GM12891 (cell line): ENCODE data around the gene USP20.

Experiments
- DNase-seq: peaks from one replicate; pipeline ENCODE4 v3.0.0; 2011; ENCODE audit warnings: low spot score; ENCODE audit not compliant: insufficient read length
- FAIRE-seq: peaks from 2 replicates; lab custom pipeline; 2011; peaks lifted over from hg19 to GRCh38; lab: Jason Lieb, UNC
- PAX5 ChIP-seq: IDR thresholded peaks from 2 replicates; pipeline ENCODE4 v1.6.1; 2011; ENCODE audit warnings: low read length, moderate library complexity, mild to moderate bottlenecking; ENCODE audit not compliant: insufficient read depth, severe bottlenecking
- POLR2A ChIP-seq: IDR thresholded peaks from 2 replicates; pipeline ENCODE4 v1.6.1; 2011; ENCODE audit warnings: low read depth, low read length, control low read depth
- POLR2AphosphoS5 ChIP-seq: IDR thresholded peaks from 2 replicates; pipeline ENCODE4 v1.6.1; 2011; ENCODE audit warnings: low read depth, low read length, control low read depth
- POU2F2 ChIP-seq: IDR thresholded peaks from 2 replicates; pipeline ENCODE4 v1.6.1; 2011; ENCODE audit warnings: low read depth, mild to moderate bottlenecking, control low read depth, low read length, moderate library complexity
- SPI1 ChIP-seq: IDR thresholded peaks from 2 replicates; pipeline ENCODE4 v1.6.1; 2011; ENCODE audit warnings: low read depth, low read length, control low read depth
- TAF1 ChIP-seq: IDR thresholded peaks from 2 replicates; pipeline ENCODE4 v1.6.1; 2011; ENCODE audit warnings: low read depth, low read length, control low read depth

Gene USP20

DNA sequence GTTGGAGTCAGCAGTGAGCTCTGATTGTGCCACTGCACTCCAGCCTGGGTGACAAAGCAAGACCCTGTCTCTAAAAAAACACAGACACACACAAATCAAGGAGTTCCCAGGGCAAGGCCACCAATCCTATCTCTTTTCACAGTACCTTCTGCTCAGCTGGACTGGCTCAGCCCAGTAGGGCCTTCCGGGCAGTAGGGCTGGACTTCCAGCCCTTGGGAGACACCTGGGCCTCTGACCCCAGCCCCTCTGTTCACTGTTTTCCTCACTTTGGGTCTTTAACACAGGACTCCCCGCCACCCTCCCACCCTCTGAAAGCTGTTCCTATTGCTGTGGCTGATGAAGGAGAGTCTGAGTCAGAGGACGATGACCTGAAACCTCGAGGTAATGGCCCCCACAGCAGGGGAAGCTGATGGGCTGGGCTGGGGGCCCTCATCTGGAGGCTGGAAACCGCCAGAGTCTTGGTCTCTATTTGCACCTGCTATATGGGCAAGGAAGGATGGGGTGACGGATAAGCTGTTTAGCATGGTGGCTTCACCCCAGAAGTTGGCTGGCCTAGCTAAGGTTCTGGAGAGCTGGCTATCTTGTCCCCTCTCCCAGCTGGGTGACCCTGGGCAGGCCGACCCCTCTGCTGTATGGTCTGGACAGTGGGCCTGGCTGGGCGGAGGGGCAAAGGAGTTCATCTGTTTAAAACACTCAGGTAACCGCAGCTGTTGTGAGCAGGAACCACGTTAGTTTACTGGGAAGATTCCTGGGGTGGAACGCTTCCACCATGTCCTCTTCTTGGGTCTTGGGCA is 25.6 kb downstream of the USP20 start:
- TF ChIP-seq SPI1 (no peak), TAF1 (no peak), POLR2AphosphoS5 (no peak)
- FAIRE-seq (no peak), DNase-seq (no peak)

DNA sequence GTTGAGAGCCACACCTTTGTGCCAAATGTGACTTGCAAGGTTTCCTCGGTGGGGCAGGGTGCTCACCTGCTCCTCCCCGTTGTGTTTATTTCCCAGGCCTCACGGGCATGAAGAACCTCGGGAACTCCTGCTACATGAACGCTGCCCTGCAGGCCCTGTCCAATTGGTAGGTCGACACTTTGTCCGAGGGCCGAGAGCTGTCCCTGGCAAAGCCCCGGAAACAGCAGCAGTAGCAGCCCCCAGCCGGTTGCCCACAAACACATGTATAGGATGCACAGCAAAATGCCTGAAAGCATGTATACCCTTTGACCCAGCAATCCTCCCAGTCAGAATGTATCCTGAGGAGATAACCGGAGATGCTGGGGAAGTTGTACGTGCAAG is 26.2 kb downstream of the USP20 start:
- no peak for DNase-seq

DNA sequence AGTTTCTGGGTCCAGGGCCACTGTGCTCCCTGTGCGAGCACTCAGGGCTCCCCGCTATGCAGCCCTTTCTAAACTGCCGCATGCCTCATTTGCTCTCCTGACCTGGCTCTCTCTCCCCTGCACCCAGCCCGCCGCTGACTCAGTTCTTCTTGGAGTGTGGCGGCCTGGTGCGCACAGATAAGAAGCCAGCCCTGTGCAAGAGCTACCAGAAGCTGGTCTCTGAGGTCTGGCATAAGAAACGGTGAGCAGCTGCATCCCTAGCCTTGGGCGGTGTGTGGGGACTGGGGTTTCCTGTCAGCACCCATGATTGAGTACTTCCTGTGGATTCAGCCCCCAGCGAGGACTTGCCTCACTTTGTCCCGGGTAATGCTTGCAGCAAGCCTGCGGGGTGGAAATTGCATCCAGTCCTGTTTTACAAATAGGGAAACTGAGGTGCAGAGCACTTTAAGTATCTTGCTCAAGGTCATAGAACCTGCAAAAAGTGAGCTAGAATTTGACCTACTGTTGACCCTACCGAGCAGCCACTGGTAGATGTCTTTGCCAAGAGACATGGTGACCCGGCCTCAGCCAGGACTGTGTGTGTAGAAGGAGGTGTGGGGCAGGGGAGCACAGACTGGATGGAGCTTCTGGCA is 27.9 kb downstream of the USP20 start:
- DNase-seq (no peak), FAIRE-seq (no peak)
- no peak for TF ChIP-seq TAF1
- TF ChIP-seq POLR2A = no peak
- TF ChIP-seq POU2F2 = no peak
- no peak for TF ChIP-seq POLR2AphosphoS5
- no peak for TF ChIP-seq SPI1
- no peak for TF ChIP-seq PAX5

More for the DNA sequence above, 26.2 kb downstream of the USP20 start:
- TF ChIP-seq TAF1 = no peak
- TF ChIP-seq POU2F2 = no peak
- no peak for TF ChIP-seq POLR2AphosphoS5
- TF ChIP-seq POLR2A = no peak
- TF ChIP-seq PAX5 = no peak
- TF ChIP-seq SPI1 = no peak
- no peak for FAIRE-seq

DNA sequence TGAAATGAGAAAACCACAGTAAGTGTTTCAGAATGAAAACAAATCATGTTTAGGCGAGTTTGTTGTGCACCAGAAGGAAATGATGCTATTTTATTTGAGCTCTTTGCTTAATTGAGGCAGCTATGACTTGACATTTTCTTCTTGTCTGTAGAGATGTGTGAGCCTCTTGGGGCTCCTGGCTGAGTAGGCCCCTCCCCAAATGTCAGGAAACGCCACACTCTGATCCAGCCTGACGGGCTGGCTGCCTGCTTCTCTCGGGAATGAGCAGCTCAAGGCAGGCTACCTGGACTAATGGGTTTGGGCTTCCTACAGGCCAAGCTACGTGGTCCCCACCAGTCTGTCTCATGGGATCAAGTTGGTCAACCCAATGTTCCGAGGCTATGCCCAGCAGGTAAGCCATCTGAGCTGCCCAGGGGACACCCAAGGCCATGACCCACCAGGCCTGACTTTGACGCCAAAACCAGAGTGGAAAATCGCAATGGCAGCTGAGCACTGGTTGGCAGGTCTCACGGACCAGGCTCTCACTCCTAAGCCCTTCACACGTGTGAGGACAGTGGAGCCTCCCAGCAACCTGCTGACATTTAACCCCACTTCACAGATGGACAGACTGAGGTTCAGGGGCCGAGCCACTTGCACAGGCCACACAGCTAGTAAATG is 29.9 kb downstream of the USP20 start:
- DNase-seq = no peak
- no peak for FAIRE-seq
- TF ChIP-seq POLR2A = no peak
- TF ChIP-seq POU2F2 = no peak
- TF ChIP-seq PAX5 = no peak
- no peak for TF ChIP-seq TAF1
- TF ChIP-seq SPI1 = no peak
- TF ChIP-seq POLR2AphosphoS5 = no peak

DNA sequence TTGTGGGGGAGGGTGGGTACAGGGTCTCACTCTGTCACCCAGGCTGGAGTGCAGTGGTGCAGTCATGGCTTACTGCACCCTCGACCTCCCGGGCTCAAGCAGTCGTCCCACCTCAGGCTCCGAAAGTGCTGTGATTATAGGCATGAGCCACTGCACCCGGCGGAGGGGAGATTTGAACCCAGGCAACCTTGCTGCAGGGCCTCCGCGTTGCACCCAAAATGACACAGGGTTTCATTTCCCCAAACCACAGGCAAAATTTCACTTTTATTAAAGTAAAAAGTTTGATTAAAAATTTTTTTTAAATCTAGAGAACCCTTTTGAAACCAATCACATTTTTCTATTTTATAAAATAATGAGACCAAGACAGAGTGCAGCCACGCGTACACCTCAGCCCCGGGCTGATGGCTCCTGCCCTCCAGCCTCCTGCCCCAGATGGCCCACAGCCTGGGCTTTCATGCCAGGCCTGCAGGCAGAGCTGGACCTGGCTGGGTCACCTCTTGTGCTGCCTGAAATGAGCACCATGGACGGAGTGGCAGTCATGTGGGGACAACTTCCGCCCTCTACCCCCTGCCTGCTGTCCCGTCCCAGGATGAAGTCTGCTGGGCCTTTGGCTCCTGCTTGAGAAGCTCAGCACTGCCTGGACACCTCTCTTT is 30.5 kb downstream of the USP20 start:
- DNase-seq (no peak), FAIRE-seq (no peak)
- TF ChIP-seq POLR2A (no peak), SPI1 (0 out of 2 replicates have a peak, but pooled peaks have one; percentile 35), POU2F2 (no peak), TAF1 (no peak), PAX5 (no peak), POLR2AphosphoS5 (no peak)

DNA sequence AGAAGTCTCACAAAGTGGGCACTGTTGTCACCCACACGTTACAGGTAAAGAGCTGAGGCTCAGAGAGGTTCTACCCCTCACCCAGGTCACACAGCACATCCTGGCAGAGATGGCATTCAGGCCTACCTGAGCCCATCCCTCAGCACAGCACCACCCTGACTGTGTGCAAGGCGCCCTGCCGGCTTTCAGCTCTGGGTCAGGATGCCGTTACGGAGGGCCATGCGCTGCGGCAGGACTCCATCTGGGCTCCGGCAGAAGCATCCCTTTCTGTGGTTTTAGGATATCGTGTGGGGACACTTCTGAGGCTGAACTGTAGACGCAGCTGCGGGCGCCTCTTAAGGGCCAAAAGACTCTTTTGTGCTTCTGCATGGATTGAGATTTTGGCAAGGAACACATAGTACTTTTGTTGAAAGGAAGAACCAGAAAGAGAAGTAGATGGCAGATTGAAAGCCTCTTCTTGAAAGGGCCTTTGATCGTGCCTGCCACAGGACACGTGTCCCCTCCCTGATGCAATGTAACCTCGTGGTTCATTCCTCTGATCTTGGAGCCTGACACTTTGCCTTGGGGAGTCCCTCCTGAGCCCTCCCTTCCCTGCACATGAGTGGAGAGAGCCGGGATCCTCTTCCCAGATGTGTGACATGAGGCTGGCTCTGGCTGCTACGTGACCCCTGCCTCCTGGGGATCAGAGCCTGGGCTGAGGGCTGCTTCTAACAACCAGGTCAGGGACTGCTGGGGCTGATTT is 31.3 kb downstream of the USP20 start:
- DNase-seq = no peak
- TF ChIP-seq PAX5 (no peak), POLR2AphosphoS5 (no peak), POU2F2 (no peak), TAF1 (no peak), SPI1 (no peak), POLR2A (no peak)
- no peak for FAIRE-seq

DNA sequence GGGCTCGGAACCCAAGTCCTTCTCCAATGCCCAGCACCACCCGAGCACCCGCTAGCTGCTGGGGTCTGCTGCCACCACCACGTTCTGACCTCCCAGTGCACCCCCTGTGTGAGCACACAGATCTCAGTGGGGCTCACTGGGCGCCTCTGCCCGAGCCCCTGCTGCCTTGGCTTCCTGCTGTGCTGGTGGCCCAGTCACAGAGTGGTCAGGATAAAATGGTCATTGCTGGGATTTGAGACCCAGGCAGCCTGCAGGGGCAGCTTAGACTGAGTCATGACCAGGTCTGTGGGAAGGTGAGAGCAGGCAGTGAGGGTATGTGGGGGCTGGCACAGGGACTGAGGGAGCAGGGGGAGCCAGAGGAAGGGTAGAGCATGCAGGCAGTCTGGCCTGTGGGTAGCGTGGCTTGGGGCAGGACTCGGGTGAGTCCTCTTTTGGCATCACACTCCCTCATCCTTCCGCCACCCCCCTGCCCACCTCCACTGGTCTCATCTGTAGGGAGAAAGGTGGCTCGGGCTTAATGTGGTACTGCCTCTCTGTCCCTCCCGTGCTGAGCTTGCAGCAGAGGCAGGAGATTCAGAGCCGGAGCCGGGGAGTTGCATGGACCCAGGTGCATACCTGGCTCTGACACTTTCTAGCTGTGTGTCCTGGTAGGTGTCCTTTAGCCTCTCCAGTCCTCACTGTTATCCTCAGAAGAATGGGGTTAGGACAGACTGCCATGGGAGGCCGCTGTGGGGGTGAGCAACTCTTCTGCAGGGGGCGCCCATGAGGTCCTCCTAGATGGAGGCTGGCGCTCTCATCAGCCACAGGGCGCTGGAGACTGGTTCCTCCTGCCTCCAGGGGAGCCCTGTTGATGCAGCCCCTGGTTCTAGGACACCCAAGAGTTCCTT is 32.1 kb downstream of the USP20 start:
- FAIRE-seq (no peak), DNase-seq (no peak)
- TF ChIP-seq SPI1 = no peak
- TF ChIP-seq POU2F2 = no peak
- TF ChIP-seq PAX5 = no peak
- TF ChIP-seq POLR2AphosphoS5 = no peak
- TF ChIP-seq POLR2A = no peak
- no peak for TF ChIP-seq TAF1
